Prostate gland (tissue), 2 donors: Measurements from ENCODE around the gene MT2A.

Experiments used
- POLR2A ChIP-seq: fragments of 450-650 bp; IDR thresholded peaks from one replicate; pipeline ENCODE4 v1.6.1; 2016; ENCODE audit warnings: antibody characterized with exemption, mild to moderate bottlenecking
- POLR2AphosphoS5 ChIP-seq: sonication (generic); formaldehyde crosslinking; IDR thresholded peaks from one replicate; pipeline ENCODE4 v1.6.1; 2017; ENCODE audit warnings: antibody characterized with exemption
- TF ChIP-seq, protein P1 (sequence below), 4 experiments: fragments of 200-600 bp in 2 of 4; fragments of 450-650 bp in 2 of 4; sonication (generic) in 2 of 4; IDR thresholded peaks; 1 replicate in 3 of 4; 2 replicates in 1 of 4; pipeline ENCODE4 v1.5.1; 2016 to 2019; ENCODE audit warnings: antibody characterized with exemption in 4 of 4, mild to moderate bottlenecking in 2 of 4, moderate library complexity in 2 of 4

GRCh38 chr16:56658327-56658875 lies 50.0 kb downstream of the MT2A start:
- TF ChIP-seq, protein P1, sequence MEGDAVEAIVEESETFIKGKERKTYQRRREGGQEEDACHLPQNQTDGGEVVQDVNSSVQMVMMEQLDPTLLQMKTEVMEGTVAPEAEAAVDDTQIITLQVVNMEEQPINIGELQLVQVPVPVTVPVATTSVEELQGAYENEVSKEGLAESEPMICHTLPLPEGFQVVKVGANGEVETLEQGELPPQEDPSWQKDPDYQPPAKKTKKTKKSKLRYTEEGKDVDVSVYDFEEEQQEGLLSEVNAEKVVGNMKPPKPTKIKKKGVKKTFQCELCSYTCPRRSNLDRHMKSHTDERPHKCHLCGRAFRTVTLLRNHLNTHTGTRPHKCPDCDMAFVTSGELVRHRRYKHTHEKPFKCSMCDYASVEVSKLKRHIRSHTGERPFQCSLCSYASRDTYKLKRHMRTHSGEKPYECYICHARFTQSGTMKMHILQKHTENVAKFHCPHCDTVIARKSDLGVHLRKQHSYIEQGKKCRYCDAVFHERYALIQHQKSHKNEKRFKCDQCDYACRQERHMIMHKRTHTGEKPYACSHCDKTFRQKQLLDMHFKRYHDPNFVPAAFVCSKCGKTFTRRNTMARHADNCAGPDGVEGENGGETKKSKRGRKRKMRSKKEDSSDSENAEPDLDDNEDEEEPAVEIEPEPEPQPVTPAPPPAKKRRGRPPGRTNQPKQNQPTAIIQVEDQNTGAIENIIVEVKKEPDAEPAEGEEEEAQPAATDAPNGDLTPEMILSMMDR (IDR thresholded peaks at IDR 0.05): no peak
- TF ChIP-seq POLR2AphosphoS5: no peak
- no peak for TF ChIP-seq POLR2A
